H4 (cell line): ENCODE data around the gene G3BP2. TPM values are rescaled to one million over a fixed set of nuclear protein-coding genes. Genes with fewer than 3 reads are reported as not detected.
"Not testable (repeated sequence)": the region's sequence is repeated elsewhere in the genome, so short reads cannot be mapped to it uniquely, and the experiment has no call there.

Source experiments
- DNase-seq: peaks from one replicate; pipeline ENCODE4 v3.0.0-alpha.2; 2015; ENCODE audit warnings: low spot score
- total RNA-seq: library from RNA; depleted of rRNA; stranded (reverse); fragments of >200 nt; shearing (Covaris generic); gene quantifications from 2 replicates; pipeline ENCODE4 v1.2.3, GENCODE V29; 2014

G3BP2 gene
- total RNA-seq, 1 experiment from 2014 or later, result 131 TPM

- no peak for DNase-seq
Measured at GRCh38 chr4:75683482-75684155, 10.4 kb upstream of the G3BP2 start.

GRCh38 chr4:75679876-75680575, 6.8 kb upstream of the G3BP2 start:
- no peak for DNase-seq

- no peak for DNase-seq
Measured at GRCh38 chr4:75678965-75679364, 5.8 kb upstream of the G3BP2 start.

GRCh38 chr4:75678473-75678872, 5.3 kb upstream of the G3BP2 start:
- DNase-seq, result no peak

GRCh38 chr4:75675004-75675531, 1.9 kb upstream of the G3BP2 start:
- DNase-seq, result no peak

- DNase-seq, result no peak
Measured at GRCh38 chr4:75673959-75674328, 733 bp upstream of the G3BP2 start.

GRCh38 chr4:75672461-75673026, 667 bp downstream of the G3BP2 start:
- peak; percentile 34 for DNase-seq

- no peak for DNase-seq
Measured at GRCh38 chr4:75671802-75672421, 1.3 kb downstream of the G3BP2 start.

- DNase-seq, result no peak
Measured at GRCh38 chr4:75668596-75668995, 4.6 kb downstream of the G3BP2 start.

- not testable (repeated sequence) for DNase-seq
Measured at GRCh38 chr4:75667636-75668035, 5.6 kb downstream of the G3BP2 start.

- DNase-seq, result no peak
Measured at GRCh38 chr4:75666299-75666698, 6.9 kb downstream of the G3BP2 start.

- not testable (repeated sequence) for DNase-seq
Measured at GRCh38 chr4:75664604-75665003, 8.6 kb downstream of the G3BP2 start.

GRCh38 chr4:75662626-75663025, 10.6 kb downstream of the G3BP2 start:
- DNase-seq, result no peak

GRCh38 chr4:75660491-75660890, 12.7 kb downstream of the G3BP2 start:
- DNase-seq, result no peak

- no peak for DNase-seq
Measured at GRCh38 chr4:75659512-75660031, 13.6 kb downstream of the G3BP2 start.

GRCh38 chr4:75658876-75659275, 14.3 kb downstream of the G3BP2 start:
- DNase-seq, result no peak

GRCh38 chr4:75655562-75655961, 17.6 kb downstream of the G3BP2 start:
- no peak for DNase-seq

- no peak for DNase-seq
Measured at GRCh38 chr4:75654905-75655304, 18.3 kb downstream of the G3BP2 start.

- peak; percentile 22 for DNase-seq
Measured at GRCh38 chr4:75653845-75654503, 19.2 kb downstream of the G3BP2 start.

- DNase-seq, result no peak
Measured at GRCh38 chr4:75644095-75644494, 29.1 kb downstream of the G3BP2 start.

GRCh38 chr4:75643651-75644050, 29.6 kb downstream of the G3BP2 start:
- no peak for DNase-seq
